Esophagus muscularis mucosa (tissue), 4 donors: ENCODE data around the gene NSD1.

Experiments
- EP300 ChIP-seq: sonication (generic); formaldehyde crosslinking; IDR thresholded peaks from one replicate; pipeline ENCODE4 v1.6.1; 2017; ENCODE audit warnings: antibody characterized with exemption
- POLR2A ChIP-seq: fragments of 450-650 bp; IDR thresholded peaks from one replicate; pipeline ENCODE4 v1.6.1; 2017; ENCODE audit warnings: antibody characterized with exemption, moderate library complexity, mild to moderate bottlenecking, low read depth
- POLR2AphosphoS5 ChIP-seq, 2 donors: sonication (generic); formaldehyde crosslinking; IDR thresholded peaks; one replicate each; pipeline ENCODE4 v1.6.1; 2017; ENCODE audit warnings: antibody characterized with exemption in 2 of 2
- TF ChIP-seq, protein P1 (sequence below), 3 experiments: fragments of 200-600 bp in 2 of 3; fragments of 450-650 bp in 1 of 3; sonication (generic) in 2 of 3; IDR thresholded peaks; one replicate each; pipeline ENCODE4 v1.5.1; 2017 to 2019; ENCODE audit warnings: antibody characterized with exemption in 3 of 3, mild to moderate bottlenecking in 2 of 3, moderate library complexity in 1 of 3

DNA sequence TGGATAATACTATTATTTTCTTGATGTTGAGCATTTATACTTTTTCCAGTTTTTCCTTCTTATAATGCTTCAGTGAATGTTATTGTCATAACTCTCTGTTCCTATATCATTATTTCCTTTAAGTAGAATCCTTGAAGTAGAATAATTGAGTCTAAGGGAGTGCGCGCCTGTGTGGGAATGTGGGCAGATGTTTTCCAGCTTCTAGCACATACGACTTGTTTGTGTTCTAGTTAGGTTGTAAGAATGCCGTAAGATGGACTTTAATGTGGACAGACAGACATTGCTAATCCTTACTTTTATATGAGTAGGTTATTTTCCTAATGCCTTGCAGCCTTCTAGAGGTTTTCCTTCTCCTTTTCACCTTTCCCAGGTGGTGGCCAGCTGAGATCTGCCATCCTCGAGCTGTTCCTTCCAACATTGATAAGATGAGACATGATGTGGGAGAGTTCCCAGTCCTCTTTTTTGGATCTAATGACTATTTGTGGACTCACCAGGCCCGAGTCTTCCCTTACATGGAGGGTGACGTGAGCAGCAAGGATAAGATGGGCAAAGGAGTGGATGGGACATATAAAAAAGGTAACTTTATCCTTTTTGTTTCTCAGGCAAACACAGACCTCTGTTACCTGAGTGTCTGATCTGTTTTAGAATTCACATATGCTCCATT is 135.8 kb downstream of the NSD1 start:
- no peak for TF ChIP-seq POLR2AphosphoS5 (IDR thresholded peaks at IDR 0.05)
- TF ChIP-seq, protein P1, sequence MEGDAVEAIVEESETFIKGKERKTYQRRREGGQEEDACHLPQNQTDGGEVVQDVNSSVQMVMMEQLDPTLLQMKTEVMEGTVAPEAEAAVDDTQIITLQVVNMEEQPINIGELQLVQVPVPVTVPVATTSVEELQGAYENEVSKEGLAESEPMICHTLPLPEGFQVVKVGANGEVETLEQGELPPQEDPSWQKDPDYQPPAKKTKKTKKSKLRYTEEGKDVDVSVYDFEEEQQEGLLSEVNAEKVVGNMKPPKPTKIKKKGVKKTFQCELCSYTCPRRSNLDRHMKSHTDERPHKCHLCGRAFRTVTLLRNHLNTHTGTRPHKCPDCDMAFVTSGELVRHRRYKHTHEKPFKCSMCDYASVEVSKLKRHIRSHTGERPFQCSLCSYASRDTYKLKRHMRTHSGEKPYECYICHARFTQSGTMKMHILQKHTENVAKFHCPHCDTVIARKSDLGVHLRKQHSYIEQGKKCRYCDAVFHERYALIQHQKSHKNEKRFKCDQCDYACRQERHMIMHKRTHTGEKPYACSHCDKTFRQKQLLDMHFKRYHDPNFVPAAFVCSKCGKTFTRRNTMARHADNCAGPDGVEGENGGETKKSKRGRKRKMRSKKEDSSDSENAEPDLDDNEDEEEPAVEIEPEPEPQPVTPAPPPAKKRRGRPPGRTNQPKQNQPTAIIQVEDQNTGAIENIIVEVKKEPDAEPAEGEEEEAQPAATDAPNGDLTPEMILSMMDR (IDR thresholded peaks at IDR 0.05) = no peak
- no peak for TF ChIP-seq POLR2A
- no peak for TF ChIP-seq EP300
